ENCODE data around the gene MAX. TPM values are rescaled to one million over a fixed set of nuclear protein-coding genes. Genes with fewer than 3 reads are reported as not detected.

The MAX gene
- total RNA-seq, 1 donor from 2014 or later, result 83.5 TPM

- peaks cover 4% of the 10 kb centered on the region for H3K4me1 Mint-ChIP-seq (ENCODE audit: low read depth, unreplicated experiment)
Measured at GRCh38 chr14:65106736-65107135, 4.4 kb upstream of the MAX start.

DNA sequence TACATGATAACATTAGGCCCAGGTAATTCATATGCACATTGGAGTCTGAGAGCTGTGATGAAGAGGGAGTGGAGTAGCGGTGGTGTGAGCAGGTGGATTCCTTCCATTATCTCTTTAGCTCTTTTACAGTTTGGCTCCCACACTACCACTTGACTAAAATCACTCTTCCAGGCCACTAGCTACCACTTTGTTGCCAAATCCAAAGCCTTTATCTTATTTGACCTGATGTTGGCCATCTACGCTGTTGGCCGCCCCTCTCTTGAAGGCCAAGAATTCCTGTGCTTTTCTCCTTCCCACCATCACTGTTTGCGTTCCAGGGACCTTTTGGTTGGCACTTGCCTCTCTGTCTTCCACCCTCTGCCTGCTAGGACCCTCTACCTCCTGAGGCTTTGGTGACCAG lies 4.0 kb upstream of the MAX start:
- Mint-ChIP-seq H3K27ac (ENCODE audit: unreplicated experiment) (no peak overlapping the region), H3K4me1 (ENCODE audit: low read depth, unreplicated experiment) (peaks cover 5% of the 10 kb centered on the region), H3K36me3 (ENCODE audit: unreplicated experiment) (no peaks in the 10 kb centered on the region), H3K4me3 (ENCODE audit: unreplicated experiment) (no peak overlapping the region), H3K27me3 (ENCODE audit: unreplicated experiment) (peaks cover 11% of the 10 kb centered on the region), H3K9me3 (ENCODE audit: unreplicated experiment) (peaks cover 10% of the 10 kb centered on the region)
- no peak for DNase-seq
- TF ChIP-seq CTCF (IDR thresholded peaks at IDR 0.05; ENCODE audit: partially characterized antibody, unreplicated experiment), result no peak

More at GRCh38 chr14:65106736-65107135, 4.4 kb upstream of the MAX start:
- Mint-ChIP-seq H3K4me3 (ENCODE audit: unreplicated experiment) (no peak overlapping the region), H3K27me3 (ENCODE audit: unreplicated experiment) (peaks cover 11% of the 10 kb centered on the region), H3K27ac (ENCODE audit: unreplicated experiment) (no peak overlapping the region), H3K36me3 (ENCODE audit: unreplicated experiment) (no peaks in the 10 kb centered on the region), H3K9me3 (ENCODE audit: unreplicated experiment) (peaks cover 10% of the 10 kb centered on the region)
- no peak for DNase-seq
- no peak for TF ChIP-seq CTCF (IDR thresholded peaks at IDR 0.05; ENCODE audit: partially characterized antibody, unreplicated experiment)

- Mint-ChIP-seq H3K9me3 (ENCODE audit: unreplicated experiment) (peaks cover 8% of the 10 kb centered on the region), H3K36me3 (ENCODE audit: unreplicated experiment) (no peaks in the 10 kb centered on the region), H3K4me1 (ENCODE audit: low read depth, unreplicated experiment) (peaks cover 8% of the 10 kb centered on the region), H3K27me3 (ENCODE audit: unreplicated experiment) (peaks cover 8% of the 10 kb centered on the region), H3K27ac (ENCODE audit: unreplicated experiment) (no peak overlapping the region), H3K4me3 (ENCODE audit: unreplicated experiment) (no peak overlapping the region)
- DNase-seq, result no peak
- no peak for TF ChIP-seq CTCF (IDR thresholded peaks at IDR 0.05; ENCODE audit: partially characterized antibody, unreplicated experiment)
Measured at GRCh38 chr14:65104791-65105190, 2.5 kb upstream of the MAX start.

DNA sequence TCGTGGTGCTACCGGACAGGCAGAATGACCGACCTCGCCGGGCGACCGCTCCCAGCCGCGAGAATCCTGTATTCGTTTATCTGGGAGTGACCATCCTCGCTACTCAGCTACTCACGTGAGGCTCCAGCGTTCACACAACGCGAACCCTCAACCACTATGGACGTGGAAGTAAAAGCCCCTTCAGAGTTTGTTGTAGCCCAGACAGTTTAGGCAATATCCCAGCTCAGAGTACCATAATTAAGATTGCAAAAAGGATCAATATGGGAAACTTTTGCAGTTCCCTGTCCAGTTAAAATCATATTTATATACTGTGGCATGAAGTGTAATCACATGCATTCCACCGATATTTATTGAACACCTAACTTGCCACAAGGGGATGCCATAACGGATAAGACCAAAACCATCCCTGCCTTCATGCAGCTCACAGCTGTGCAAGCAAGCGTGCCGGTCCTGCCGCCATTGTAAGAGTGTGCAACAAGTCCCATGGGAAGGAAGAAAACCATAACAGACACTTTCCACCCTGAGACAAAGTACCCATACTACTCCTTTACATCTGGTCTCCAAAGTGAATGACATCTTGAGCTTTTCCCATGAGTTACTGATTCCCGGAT lies 938 bp upstream of the MAX start:
- Mint-ChIP-seq H3K27ac (ENCODE audit: unreplicated experiment) (peak overlapping the region; percentile 95), H3K36me3 (ENCODE audit: unreplicated experiment) (no peaks in the 10 kb centered on the region), H3K4me3 (ENCODE audit: unreplicated experiment) (peak overlapping the region; percentile 91), H3K4me1 (ENCODE audit: low read depth, unreplicated experiment) (peaks cover 8% of the 10 kb centered on the region), H3K9me3 (ENCODE audit: unreplicated experiment) (peaks cover 8% of the 10 kb centered on the region), H3K27me3 (ENCODE audit: unreplicated experiment) (peaks cover 8% of the 10 kb centered on the region)
- no peak for TF ChIP-seq CTCF (IDR thresholded peaks at IDR 0.05; ENCODE audit: partially characterized antibody, unreplicated experiment)
- DNase-seq, result peak; percentile 39

DNA sequence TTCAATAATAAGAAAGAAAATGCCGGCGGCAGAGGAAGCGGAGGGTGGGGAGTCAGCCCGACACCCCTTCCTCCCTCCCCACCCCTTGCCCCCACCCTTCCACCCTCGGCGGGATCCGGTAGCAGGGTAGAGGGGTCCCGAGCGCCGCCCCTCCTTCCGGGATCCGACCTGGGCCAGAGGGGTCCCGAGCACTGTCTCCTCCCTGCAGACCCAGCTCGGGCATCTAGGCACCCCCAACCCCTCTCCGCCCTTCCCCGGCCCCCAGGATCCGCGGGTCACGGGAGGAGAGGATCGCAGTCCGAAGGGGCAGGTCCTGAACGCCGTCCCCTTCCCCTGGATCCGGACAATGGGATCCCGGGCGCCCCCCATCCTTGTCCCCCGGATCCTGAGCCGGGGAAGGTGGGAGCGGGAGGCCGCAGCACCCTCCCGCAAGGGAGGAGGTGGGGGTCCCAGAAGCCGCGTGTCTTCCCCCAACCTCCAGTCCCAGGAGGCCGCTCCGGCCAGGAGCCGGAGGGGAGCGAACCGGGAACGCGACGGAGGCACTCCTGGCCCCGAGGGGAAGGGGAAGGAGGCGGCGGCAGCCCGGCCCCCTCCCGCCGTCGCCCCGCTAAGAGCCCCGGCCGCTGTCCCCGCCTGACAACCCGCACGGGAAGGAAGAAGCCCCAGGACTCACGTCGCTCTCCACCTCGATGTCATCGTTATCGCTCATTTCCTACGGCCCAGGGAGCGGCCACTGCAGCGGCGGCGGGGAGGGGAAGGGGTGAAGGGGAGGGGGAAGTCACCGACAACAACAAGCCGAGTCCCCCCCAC lies 481 bp downstream of the MAX start:
- Mint-ChIP-seq H3K4me1 (ENCODE audit: low read depth, unreplicated experiment) (peaks cover 8% of the 10 kb centered on the region), H3K27me3 (ENCODE audit: unreplicated experiment) (peaks cover 8% of the 10 kb centered on the region), H3K36me3 (ENCODE audit: unreplicated experiment) (no peaks in the 10 kb centered on the region), H3K27ac (ENCODE audit: unreplicated experiment) (peak overlapping the region; percentile 85), H3K9me3 (ENCODE audit: unreplicated experiment) (peaks cover 8% of the 10 kb centered on the region), H3K4me3 (ENCODE audit: unreplicated experiment) (peak overlapping the region; percentile 97)
- peak; percentile 38 for DNase-seq
- no peak for TF ChIP-seq CTCF (IDR thresholded peaks at IDR 0.05; ENCODE audit: partially characterized antibody, unreplicated experiment)

Measured in glutamatergic neuron (in vitro differentiated cells).